ENCODE measurements around the gene RAP1GAP. TPM values are rescaled to one million over a fixed set of nuclear protein-coding genes. Genes with fewer than 3 reads are reported as not detected.

Gene RAP1GAP
- total and polyA plus RNA-seq, 2 of the 13 experiments (the other 11 are each of a cell fraction or from before 2014, with no cell fraction given): 11.9 to 37.5 TPM

GRCh38 chr1:21659099-21659923 lies 9.8 kb downstream of the RAP1GAP start (continued):
- TF ChIP-seq ZBTB4 (CRISPR knock-in tag; IDR thresholded peaks at IDR 0.05; ENCODE audit: borderline replicate concordance): peak; percentile 70; the same call in 1 of the 2 replicates
- no peak for TF ChIP-seq NCOA5 (CRISPR knock-in tag; IDR thresholded peaks at IDR 0.05)
- peak; percentile 73; the same call in 1 of the 2 replicates for TF ChIP-seq ZSCAN29 (CRISPR knock-in tag; conservative IDR thresholded peaks at IDR 0.05)
- no peak for TF ChIP-seq MBNL3 (CRISPR knock-in tag; conservative IDR thresholded peaks at IDR 0.05)
- no peak for TF ChIP-seq ZNF496 (CRISPR knock-in tag; IDR thresholded peaks at IDR 0.05; ENCODE audit: insufficient replicate concordance)
- peak; percentile 92; the same call in 1 of the 2 replicates for TF ChIP-seq ZNF367 (CRISPR knock-in tag; IDR thresholded peaks at IDR 0.05; ENCODE audit: borderline replicate concordance)
- no peak for TF ChIP-seq BCLAF1 (IDR thresholded peaks at IDR 0.05)
- TF ChIP-seq ZNF589 (CRISPR knock-in tag; conservative IDR thresholded peaks at IDR 0.05): peak; percentile 98
- TF ChIP-seq REST (IDR thresholded peaks at IDR 0.05; ENCODE audit: borderline replicate concordance in 1 of 2, low read depth in 1 of 2, low read length in 2 of 2): peak; percentile 92 to 99
- TF ChIP-seq JUND (CRISPR knock-in tag; IDR thresholded peaks at IDR 0.05): no peak
- TF ChIP-seq ZNF800 (CRISPR knock-in tag; IDR thresholded peaks at IDR 0.05): peak; percentile 90
- TF ChIP-seq ZNF510 (CRISPR knock-in tag; IDR thresholded peaks at IDR 0.05; ENCODE audit: low read depth): peak; percentile 96
- TF ChIP-seq NR2F6 (IDR thresholded peaks at IDR 0.05): no peak
- peak; percentile 70 for TF ChIP-seq NR2F6 (CRISPR knock-in tag; IDR thresholded peaks at IDR 0.05)
- peak; percentile 82 for TF ChIP-seq ZBTB7A (CRISPR knock-in tag; IDR thresholded peaks at IDR 0.05)
- TF ChIP-seq ZNF331 (CRISPR knock-in tag; IDR thresholded peaks at IDR 0.05): peak; percentile 96
- TF ChIP-seq FOXK2 (IDR thresholded peaks at IDR 0.05): no peak
- TF ChIP-seq NCOR1 (IDR thresholded peaks at IDR 0.05; ENCODE audit: borderline replicate concordance, low read length): no peak

All from HepG2 (cell line).